ENCODE data around the gene FAM168B. TPM values are rescaled to one million over a fixed set of nuclear protein-coding genes. Genes with fewer than 3 reads are reported as not detected.

FAM168B gene
- total and polyA plus RNA-seq, 2 of the 13 experiments (the other 11 are each of a cell fraction or from before 2014, with no cell fraction given) = 64.5 to 113 TPM

GRCh38 chr2:131093006-131093695 is at the start of gene FAM168B (continued):
- TF ChIP-seq THAP8 (CRISPR knock-in tag; IDR thresholded peaks at IDR 0.05; ENCODE audit: borderline replicate concordance) (0 out of 2 replicates have a peak, but pooled peaks have one; percentile 72), TOE1 (CRISPR knock-in tag; IDR thresholded peaks at IDR 0.05) (no peak), ESRRA (CRISPR knock-in tag; IDR thresholded peaks at IDR 0.05; ENCODE audit: low read depth) (peak; percentile 94), NONO (IDR thresholded peaks at IDR 0.05) (no peak), NONO (CRISPR knock-in tag; conservative IDR thresholded peaks at IDR 0.05) (peak; percentile 84), ZFP36L1 (CRISPR knock-in tag; IDR thresholded peaks at IDR 0.05) (peak; percentile 32; the same call in 1 of the 2 replicates), STAG1 (CRISPR knock-in tag; IDR thresholded peaks at IDR 0.05) (0 out of 2 replicates have a peak, but pooled peaks have one; percentile 1), ZNF224 (CRISPR knock-in tag; IDR thresholded peaks at IDR 0.05) (0 out of 2 replicates have a peak, but pooled peaks have one; percentile 28), ZFP36L2 (CRISPR knock-in tag; IDR thresholded peaks at IDR 0.05) (no peak), USF2 (IDR thresholded peaks at IDR 0.05; ENCODE audit: low read depth, low read length) (peak; percentile 91), USF2 (CRISPR knock-in tag; IDR thresholded peaks at IDR 0.05; ENCODE audit: borderline replicate concordance) (peak; percentile 16; the same call in 1 of the 2 replicates), TCF12 (IDR thresholded peaks at IDR 0.05) (no peak), TCF12 (CRISPR knock-in tag; IDR thresholded peaks at IDR 0.05) (peak; percentile 57; the same call in 1 of the 2 replicates), GABPB1 (CRISPR knock-in tag; IDR thresholded peaks at IDR 0.05) (peak; percentile 88), ZMYM4 (CRISPR knock-in tag; IDR thresholded peaks at IDR 0.05) (peak; percentile 87), HES4 (CRISPR knock-in tag; IDR thresholded peaks at IDR 0.05; ENCODE audit: borderline replicate concordance) (peak; percentile 96), ZNF773 (CRISPR knock-in tag; IDR thresholded peaks at IDR 0.05; ENCODE audit: borderline replicate concordance) (peak; percentile 57; the same call in 1 of the 2 replicates), RFXAP (CRISPR knock-in tag; IDR thresholded peaks at IDR 0.05; ENCODE audit: borderline replicate concordance) (peak; percentile 58; the same call in 1 of the 2 replicates), ZNF546 (CRISPR knock-in tag; conservative IDR thresholded peaks at IDR 0.05) (peak; percentile 93), ZSCAN30 (CRISPR knock-in tag; IDR thresholded peaks at IDR 0.05) (no peak), ZNF253 (CRISPR knock-in tag; IDR thresholded peaks at IDR 0.05; ENCODE audit: borderline replicate concordance) (no peak; the same call in 1 of the 2 replicates), THRA (CRISPR knock-in tag; IDR thresholded peaks at IDR 0.05; ENCODE audit: borderline replicate concordance) (peak; percentile 41; the same call in 1 of the 2 replicates), ZNF615 (CRISPR knock-in tag; IDR thresholded peaks at IDR 0.05; ENCODE audit: borderline replicate concordance) (no peak), ZFP37 (CRISPR knock-in tag; IDR thresholded peaks at IDR 0.05; ENCODE audit: borderline replicate concordance) (no peak), DDIT3 (CRISPR knock-in tag; IDR thresholded peaks at IDR 0.05) (no peak), ZNF24 (IDR thresholded peaks at IDR 0.05) (no peak), EEA1 (CRISPR knock-in tag; IDR thresholded peaks at IDR 0.05; ENCODE audit: borderline replicate concordance) (peak; percentile 93)

All from HepG2 (cell line).